GM19239 (cell line): ENCODE measurements around the gene PTPRG.
"Not testable (repeated sequence)": the region's sequence is repeated elsewhere in the genome, so short reads cannot be mapped to it uniquely, and the experiment has no call there.

Source experiments
- DNase-seq: peaks from one replicate; pipeline ENCODE4 v3.0.0; 2011; ENCODE audit warnings: low spot score; ENCODE audit not compliant: insufficient read length
- FAIRE-seq: peaks from 2 replicates; lab custom pipeline; 2011; peaks lifted over from hg19 to GRCh38; lab: Jason Lieb, UNC

PTPRG gene

GRCh38 chr3:62013951-62014350 is 452.6 kb downstream of the PTPRG start:
- no peak for FAIRE-seq
- DNase-seq: no peak

- FAIRE-seq: no peak
- DNase-seq: no peak
Measured at GRCh38 chr3:62015111-62015510, 453.7 kb downstream of the PTPRG start.

- FAIRE-seq (no peak), DNase-seq (no peak)
Measured at GRCh38 chr3:62019906-62020305, 458.5 kb downstream of the PTPRG start.

GRCh38 chr3:62020706-62021105 is 459.3 kb downstream of the PTPRG start:
- DNase-seq (no peak), FAIRE-seq (no peak)

GRCh38 chr3:62022312-62022711 is 460.9 kb downstream of the PTPRG start:
- DNase-seq (no peak), FAIRE-seq (no peak)

GRCh38 chr3:62024882-62025281 is 463.5 kb downstream of the PTPRG start:
- no peak for DNase-seq
- no peak for FAIRE-seq

- FAIRE-seq: no peak
- no peak for DNase-seq
Measured at GRCh38 chr3:62025913-62026312, 464.5 kb downstream of the PTPRG start.

- DNase-seq (no peak), FAIRE-seq (no peak)
Measured at GRCh38 chr3:62027241-62027640, 465.9 kb downstream of the PTPRG start.

- DNase-seq: no peak
- FAIRE-seq: no peak
Measured at GRCh38 chr3:62027796-62028195, 466.4 kb downstream of the PTPRG start.

GRCh38 chr3:62028236-62028635 is 466.9 kb downstream of the PTPRG start:
- DNase-seq (no peak), FAIRE-seq (no peak)

GRCh38 chr3:62032738-62033137 is 471.4 kb downstream of the PTPRG start:
- DNase-seq (no peak), FAIRE-seq (no peak)

- FAIRE-seq (no peak), DNase-seq (no peak)
Measured at GRCh38 chr3:62035402-62036057, 474.2 kb downstream of the PTPRG start.

- no peak for FAIRE-seq
- DNase-seq: no peak
Measured at GRCh38 chr3:62036726-62037125, 475.4 kb downstream of the PTPRG start.

- DNase-seq, FAIRE-seq: not testable (repeated sequence)
Measured at GRCh38 chr3:62038798-62039197, 477.4 kb downstream of the PTPRG start.

- no peak for FAIRE-seq
- DNase-seq: no peak
Measured at GRCh38 chr3:62039586-62039985, 478.2 kb downstream of the PTPRG start.

- no peak for FAIRE-seq
- no peak for DNase-seq
Measured at GRCh38 chr3:62041681-62042080, 480.3 kb downstream of the PTPRG start.

- DNase-seq (no peak), FAIRE-seq (no peak)
Measured at GRCh38 chr3:62044874-62045411, 483.6 kb downstream of the PTPRG start.

GRCh38 chr3:62046326-62046725 is 485.0 kb downstream of the PTPRG start:
- no peak for DNase-seq
- no peak for FAIRE-seq

- FAIRE-seq (no peak), DNase-seq (no peak)
Measured at GRCh38 chr3:62048577-62048976, 487.2 kb downstream of the PTPRG start.

GRCh38 chr3:62049033-62049432 is 487.7 kb downstream of the PTPRG start:
- FAIRE-seq (no peak), DNase-seq (no peak)

GRCh38 chr3:62051506-62051905 is 490.1 kb downstream of the PTPRG start:
- no peak for DNase-seq
- no peak for FAIRE-seq

- DNase-seq: no peak
- no peak for FAIRE-seq
Measured at GRCh38 chr3:62052331-62052730, 491.0 kb downstream of the PTPRG start.
